COLO668 (cell line): Measurements from ENCODE around the gene CLPTM1L.

Source experiments
- DNase-seq: peaks from one replicate; lab custom pipeline; 2025; ENCODE audit not compliant: unreplicated experiment; lab: John Stamatoyannopoulos, UW

Gene CLPTM1L

GRCh38 chr5:1344975-1345838, at the start of gene CLPTM1L:
CLPTM1L (minus strand) TSS chr5:1345099; CDS start chr5:1344841, 258 bp downstream.
- DNase-seq: peak; percentile 97

GRCh38 chr5:1393571-1394501, 48.9 kb upstream of the CLPTM1L start:
- DNase-seq: no peak

- DNase-seq: no peak
Measured at GRCh38 chr5:1392801-1393565, 48.1 kb upstream of the CLPTM1L start.

- DNase-seq: no peak
Measured at GRCh38 chr5:1392261-1392660, 47.4 kb upstream of the CLPTM1L start.

- DNase-seq: peak; percentile 19
Measured at GRCh38 chr5:1391691-1392090, 46.8 kb upstream of the CLPTM1L start.

- DNase-seq: peak; percentile 21
Measured at GRCh38 chr5:1390861-1391600, 46.1 kb upstream of the CLPTM1L start.

GRCh38 chr5:1390333-1390732, 45.4 kb upstream of the CLPTM1L start:
- no peak for DNase-seq

- no peak for DNase-seq
Measured at GRCh38 chr5:1388383-1388967, 43.6 kb upstream of the CLPTM1L start.

GRCh38 chr5:1387876-1388275, 43.0 kb upstream of the CLPTM1L start:
- DNase-seq: no peak

GRCh38 chr5:1387059-1387755, 42.3 kb upstream of the CLPTM1L start:
- peak; percentile 56 for DNase-seq

GRCh38 chr5:1386274-1386717, 41.4 kb upstream of the CLPTM1L start:
- peak; percentile 88 for DNase-seq

- peak; percentile 98 for DNase-seq
Measured at GRCh38 chr5:1385395-1386273, 40.7 kb upstream of the CLPTM1L start.

GRCh38 chr5:1384521-1384920, 39.6 kb upstream of the CLPTM1L start:
- DNase-seq: no peak

- DNase-seq: peak; percentile 86
Measured at GRCh38 chr5:1383886-1384401, 39.0 kb upstream of the CLPTM1L start.

- DNase-seq: peak; percentile 55
Measured at GRCh38 chr5:1383344-1383743, 38.4 kb upstream of the CLPTM1L start.

GRCh38 chr5:1382248-1382700, 37.4 kb upstream of the CLPTM1L start:
- DNase-seq: no peak

GRCh38 chr5:1381370-1382247, 36.7 kb upstream of the CLPTM1L start:
- DNase-seq: no peak
